MM.1S (cell line): ENCODE data around the gene GTF3C4.

ENCODE experiments used
- DNase-seq: peaks from one replicate; pipeline ENCODE4 v3.0.0-alpha.2; 2015
- H2AFZ ChIP-seq: fragments of 300-600 bp; sonication (generic); 2 replicates; pipeline ENCODE4 v1.6.0; 2016; ENCODE audit warnings: antibody characterized with exemption, low read length
- H3F3A ChIP-seq: fragments of 300-600 bp; sonication (generic); 2 replicates; pipeline ENCODE4 v1.6.1; 2016; ENCODE audit warnings: mild to moderate bottlenecking, antibody characterized with exemption, low read length, moderate library complexity, mixed read lengths; ENCODE audit not compliant: insufficient read depth
- H3K27ac ChIP-seq: fragments of 300-600 bp; sonication (generic); 2 replicates; pipeline ENCODE4 v1.5.1; 2016; ENCODE audit warnings: mild to moderate bottlenecking, low read length
- H3K27me3 ChIP-seq: fragments of 300-600 bp; sonication (generic); replicated peaks from 2 replicates; pipeline ENCODE4 v1.6.0; 2016; ENCODE audit warnings: low read length; ENCODE audit not compliant: insufficient read depth
- H3K36me3 ChIP-seq: fragments of 300-600 bp; sonication (generic); replicated peaks from 2 replicates; pipeline ENCODE4 v1.6.1; 2016; ENCODE audit warnings: mild to moderate bottlenecking, low read length, mixed read lengths; ENCODE audit not compliant: insufficient read depth
- H3K4me1 ChIP-seq: fragments of 300-600 bp; sonication (generic); 2 replicates; pipeline ENCODE4 v1.6.1; 2016; ENCODE audit warnings: low read length, mixed read lengths
- H3K4me2 ChIP-seq: fragments of 300-600 bp; sonication (generic); 2 replicates; pipeline ENCODE4 v1.6.0; 2016; ENCODE audit warnings: low read depth, low read length
- H3K4me3 ChIP-seq: fragments of 300-600 bp; sonication (generic); 2 replicates; pipeline ENCODE4 v1.5.1; 2016; ENCODE audit warnings: low read length, mixed read lengths
- H3K79me2 ChIP-seq: fragments of 300-600 bp; sonication (generic); 2 replicates; pipeline ENCODE4 v1.6.1; 2016; ENCODE audit warnings: mixed run types, low read length, mixed read lengths
- H3K9ac ChIP-seq: fragments of 300-600 bp; sonication (generic); 2 replicates; pipeline ENCODE4 v1.6.1; 2016; ENCODE audit warnings: low read length, mixed read lengths
- H3K9me2 ChIP-seq: fragments of 300-600 bp; sonication (generic); replicated peaks from 2 replicates; pipeline ENCODE4 v1.6.1; 2016; ENCODE audit warnings: mild to moderate bottlenecking, low read length, mixed read lengths; ENCODE audit not compliant: insufficient read depth
- H3K9me3 ChIP-seq: fragments of 300-600 bp; sonication (generic); replicated peaks from 2 replicates; pipeline ENCODE4 v1.6.1; 2016; ENCODE audit warnings: mild to moderate bottlenecking, low read length, mixed read lengths; ENCODE audit not compliant: insufficient read depth
- H4K20me1 ChIP-seq: fragments of 300-600 bp; sonication (generic); 2 replicates; pipeline ENCODE4 v1.6.1; 2016; ENCODE audit warnings: mild to moderate bottlenecking, low read length, moderate library complexity, mixed read lengths; ENCODE audit not compliant: insufficient read depth
- CTCF ChIP-seq: fragments of 300-600 bp; sonication (generic); IDR thresholded peaks from 2 replicates; pipeline ENCODE4 v1.5.1; 2016; ENCODE audit warnings: antibody characterized with exemption, low read length, mixed read lengths
- EZH2 ChIP-seq: fragments of 300-600 bp; sonication (generic); optimal IDR thresholded peaks from 2 replicates; pipeline ENCODE3; 2017; ENCODE audit warnings: low read depth, mild to moderate bottlenecking, antibody characterized with exemption, low read length, mixed read lengths
- EZH2phosphoT487 ChIP-seq: fragments of 300-600 bp; sonication (generic); IDR thresholded peaks from 2 replicates; pipeline ENCODE4 v1.6.1; 2018; ENCODE audit warnings: antibody characterized with exemption, low read length

Gene GTF3C4

GRCh38 chr9:132673355-132673754, 3.1 kb downstream of the GTF3C4 start:
- DNase-seq: no peak
- Histone ChIP-seq H2AFZ (no peak overlapping the region), H3K9me2 (no peaks in the 10 kb centered on the region), H3F3A (no peaks in the 10 kb centered on the region), H3K79me2 (peaks cover 97% of the 10 kb centered on the region), H3K4me2 (no peak overlapping the region), H3K4me1 (peaks cover 11% of the 10 kb centered on the region), H3K36me3 (peaks cover 8% of the 10 kb centered on the region; the same call in 1 of the 2 replicates), H3K9ac (no peak overlapping the region), H4K20me1 (peaks cover 20% of the 10 kb centered on the region), H3K27ac (no peak overlapping the region), H3K9me3 (no peaks in the 10 kb centered on the region), H3K27me3 (no peaks in the 10 kb centered on the region), H3K4me3 (no peak overlapping the region)
- TF ChIP-seq EZH2 (no peak), EZH2phosphoT487 (no peak), CTCF (no peak)

- H3K9ac ChIP-seq: no peak overlapping the region
- H2AFZ ChIP-seq: no peak overlapping the region
- H3K9me3 ChIP-seq: no peaks in the 10 kb centered on the region
- H3K36me3 ChIP-seq: peaks cover 8% of the 10 kb centered on the region; the same call in 1 of the 2 replicates
- TF ChIP-seq EZH2phosphoT487 (no peak), CTCF (no peak)
- peaks cover 11% of the 10 kb centered on the region for H3K4me1 ChIP-seq
- no peaks in the 10 kb centered on the region for H3F3A ChIP-seq
- no peak overlapping the region for H3K4me2 ChIP-seq
- H3K9me2 ChIP-seq: no peaks in the 10 kb centered on the region
- no peak overlapping the region for H3K27ac ChIP-seq
- H3K4me3 ChIP-seq: no peak overlapping the region
- DNase-seq: no peak
- H3K27me3 ChIP-seq: no peaks in the 10 kb centered on the region
- H3K79me2 ChIP-seq: peaks cover 100% of the 10 kb centered on the region
- H4K20me1 ChIP-seq: peaks cover 20% of the 10 kb centered on the region
These were observed 4.2 kb downstream of the GTF3C4 start for GRCh38 chr9:132674485-132674884.

GRCh38 chr9:132677976-132678375, 7.7 kb downstream of the GTF3C4 start:
- Histone ChIP-seq H3F3A (no peaks in the 10 kb centered on the region), H2AFZ (no peak overlapping the region), H4K20me1 (peaks cover 15% of the 10 kb centered on the region), H3K9me3 (no peaks in the 10 kb centered on the region), H3K36me3 (peaks cover 8% of the 10 kb centered on the region; the same call in 1 of the 2 replicates), H3K9ac (no peak overlapping the region), H3K27ac (no peak overlapping the region), H3K4me1 (no peaks in the 10 kb centered on the region), H3K27me3 (no peaks in the 10 kb centered on the region), H3K4me3 (no peak overlapping the region), H3K79me2 (peaks cover 93% of the 10 kb centered on the region), H3K9me2 (no peaks in the 10 kb centered on the region), H3K4me2 (no peak overlapping the region)
- DNase-seq: no peak
- TF ChIP-seq EZH2phosphoT487 (no peak), EZH2 (no peak), CTCF (no peak)
